ENCODE data around the gene PDZRN3.

- TF ChIP-seq POLR2AphosphoS5 (IDR thresholded peaks at IDR 0.05) (no peak), CTCF (IDR thresholded peaks at IDR 0.05) (no peak)
Measured at GRCh38 chr3:73498764-73499622, 125.7 kb downstream of the PDZRN3 start.
